ENCODE results near the gene IL1F10. TPM values are rescaled to one million over a fixed set of nuclear protein-coding genes. Genes with fewer than 3 reads are reported as not detected.

The IL1F10 gene
- total and polyA plus RNA-seq, 2 of the 13 experiments (the other 11 are each of a cell fraction or from before 2014, with no cell fraction given): not detected

DNA sequence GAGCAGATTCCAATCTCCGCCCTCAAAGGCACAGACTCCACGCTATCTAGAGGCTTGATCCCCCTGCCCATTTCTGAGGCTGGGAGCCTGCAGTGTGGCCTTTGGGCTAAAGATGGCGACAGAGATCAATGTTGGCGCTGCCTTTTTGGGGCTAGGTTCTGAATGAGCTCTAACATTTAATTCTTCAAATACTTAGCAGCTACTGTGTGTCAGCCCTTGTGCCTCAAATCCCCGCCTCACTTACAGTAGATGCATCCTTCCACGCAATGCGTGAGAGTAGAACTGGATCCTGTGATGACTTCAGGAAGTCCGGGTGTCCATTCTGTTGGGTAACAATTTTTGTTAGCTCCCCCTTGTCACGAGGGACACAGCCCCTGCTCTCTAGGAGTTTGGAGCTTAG, 12.4 kb downstream of the IL1F10 start (continued):
- TF ChIP-seq ZBTB40 (IDR thresholded peaks at IDR 0.05) (no peak), ZBTB40 (CRISPR knock-in tag; IDR thresholded peaks at IDR 0.05) (no peak), IRF9 (CRISPR knock-in tag; IDR thresholded peaks at IDR 0.05; ENCODE audit: borderline replicate concordance) (peak; percentile 29; the same call in 1 of the 2 replicates), HDAC2 (CRISPR knock-in tag; IDR thresholded peaks at IDR 0.05) (peak; percentile 31; the same call in 1 of the 2 replicates), ZNF292 (CRISPR knock-in tag; IDR thresholded peaks at IDR 0.05; ENCODE audit: borderline replicate concordance, low read depth) (no peak), GABPB1 (CRISPR knock-in tag; IDR thresholded peaks at IDR 0.05) (no peak), ZNF317 (CRISPR knock-in tag; IDR thresholded peaks at IDR 0.05) (peak; percentile 62; the same call in 1 of the 2 replicates), GZF1 (CRISPR knock-in tag; IDR thresholded peaks at IDR 0.05) (no peak), REPIN1 (CRISPR knock-in tag; IDR thresholded peaks at IDR 0.05; ENCODE audit: borderline replicate concordance, low read depth) (peak; percentile 48; the same call in 1 of the 2 replicates), SRSF4 (IDR thresholded peaks at IDR 0.05; ENCODE audit: low read depth, low read length, poor library complexity, severe bottlenecking) (no peak), SALL1 (CRISPR knock-in tag; IDR thresholded peaks at IDR 0.05) (peak; percentile 63; the same call in 1 of the 2 replicates), ZNF782 (CRISPR knock-in tag; IDR thresholded peaks at IDR 0.05; ENCODE audit: borderline replicate concordance) (peak; percentile 48; the same call in 1 of the 2 replicates), ZFP1 (CRISPR knock-in tag; IDR thresholded peaks at IDR 0.05) (no peak), SMC3 (IDR thresholded peaks at IDR 0.05; ENCODE audit: low read length) (peak; percentile 91), RAD21 (CRISPR knock-in tag; IDR thresholded peaks at IDR 0.05) (peak; percentile 91), KAT8 (CRISPR knock-in tag; IDR thresholded peaks at IDR 0.05) (0 out of 2 replicates have a peak, but pooled peaks have one; percentile 19), FOXA1 (IDR thresholded peaks at IDR 0.05) (no peak), FOXA1 (CRISPR knock-in tag; IDR thresholded peaks at IDR 0.05) (no peak), BHLHE40 (IDR thresholded peaks at IDR 0.05; ENCODE audit: low read length) (0 out of 2 replicates have a peak, but pooled peaks have one; percentile 26), ZNF432 (CRISPR knock-in tag; IDR thresholded peaks at IDR 0.05; ENCODE audit: borderline replicate concordance) (no peak)
- TF ChIP-seq, protein P1, sequence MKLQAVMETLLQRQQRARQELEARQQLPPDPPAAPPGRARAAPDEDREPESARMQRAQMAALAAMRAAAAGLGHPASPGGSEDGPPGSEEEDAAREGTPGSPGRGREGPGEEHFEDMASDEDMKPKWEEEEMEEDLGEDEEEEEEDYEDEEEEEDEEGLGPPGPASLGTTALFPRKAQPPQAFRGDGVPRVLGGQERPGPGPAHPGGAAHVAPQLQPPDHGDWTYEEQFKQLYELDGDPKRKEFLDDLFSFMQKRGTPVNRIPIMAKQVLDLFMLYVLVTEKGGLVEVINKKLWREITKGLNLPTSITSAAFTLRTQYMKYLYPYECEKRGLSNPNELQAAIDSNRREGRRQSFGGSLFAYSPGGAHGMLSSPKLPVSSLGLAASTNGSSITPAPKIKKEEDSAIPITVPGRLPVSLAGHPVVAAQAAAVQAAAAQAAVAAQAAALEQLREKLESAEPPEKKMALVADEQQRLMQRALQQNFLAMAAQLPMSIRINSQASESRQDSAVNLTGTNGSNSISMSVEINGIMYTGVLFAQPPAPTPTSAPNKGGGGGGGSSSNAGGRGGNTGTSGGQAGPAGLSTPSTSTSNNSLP (IDR thresholded peaks at IDR 0.05; ENCODE audit: low read depth, low read length): peak; percentile 70; the same call in 1 of the 2 replicates

Measured in HepG2 (cell line).